HCT116 (cell line): ENCODE measurements around the gene OR2M5. TPM values are rescaled to one million over a fixed set of nuclear protein-coding genes. Genes with fewer than 3 reads are reported as not detected.

Source experiments
- ATAC-seq: fragments of 200-7000 bp; cut with Tn5 transposase; 2 replicates; pipeline ENCODE4 v1.9.1; 2020; ENCODE audit warnings: mild to moderate bottlenecking, moderate library complexity
- BruUV-seq: library from RNA; stranded (reverse); fragments of 400-500 nt; replicated peaks from 2 replicates; lab custom pipeline; 2021; lab: Mats Ljungman, UMichigan
- CTCF ChIA-PET: fragments of 300-600 bp; sonication (Branson Sonifier 250); formaldehyde crosslinking; loops from one replicate; lab custom pipeline; 2021; ENCODE audit warnings: antibody characterized with exemption; lab: Charles Lee
- POLR2A ChIA-PET: fragments of 300-600, 350-600 bp; sonication (Branson Sonifier 250); formaldehyde crosslinking; loops from one replicate; lab custom pipeline; 2021; ENCODE audit warnings: antibody characterized with exemption; lab: Charles Lee
- RAD21 ChIA-PET, 2 experiments: fragments of 300-600 bp; sonication (Branson Sonifier 250); formaldehyde crosslinking; loops; one replicate each; lab custom pipeline; 2023; ENCODE audit warnings: low total read pairs in 2 of 2; ENCODE audit not compliant: uncharacterized antibody in 2 of 2, unreplicated experiment in 2 of 2, low non-redundant PET in 1 of 2; lab: Charles Lee
- DNase-seq: peaks from one replicate; pipeline ENCODE4 v3.0.0-alpha.2; 2010; ENCODE audit warnings: low read depth, low spot score
- H2AFZ ChIP-seq: fragments of 200-600 bp; shearing (Covaris generic), sonication (generic); 2 replicates; pipeline ENCODE4 v1.6.1; 2017; ENCODE audit warnings: low read depth, mixed run types, mixed read lengths, antibody characterized with exemption, low read length; ENCODE audit not compliant: poor library complexity, severe bottlenecking
- H3K27ac ChIP-seq: 2 replicates; pipeline ENCODE4 v1.5.1; 2012; ENCODE audit warnings: low read depth, low read length
- H3K27me3 ChIP-seq: fragments of 200-600 bp; sonication (generic); 2 replicates; pipeline ENCODE4 v1.6.1; 2016; ENCODE audit warnings: mixed run types, low read length, mixed read lengths; ENCODE audit not compliant: insufficient read depth
- H3K36me3 ChIP-seq, 2 experiments: fragments of 200-500 bp in 1 of 2; fragments of 200-600 bp in 1 of 2; sonication (Bioruptor generic) in 1 of 2; sonication (generic) in 1 of 2; 2 replicates each; pipeline versions ENCODE4 v1.5.1 to v1.6.1; 2014 to 2016; ENCODE audit warnings: low read length in 2 of 2, inconsistent platforms in 1 of 2, mixed read lengths in 1 of 2, mixed run types in 1 of 2; ENCODE audit not compliant: insufficient read depth in 2 of 2, control insufficient read depth in 1 of 2
- H3K4me1 ChIP-seq, 2 experiments: fragments of 200-600 bp in 1 of 2; sonication (generic) in 1 of 2; 2 replicates each; pipeline versions ENCODE4 v1.5.1 to v1.6.1; 2012 to 2017; ENCODE audit warnings: low read length in 2 of 2, inconsistent platforms in 1 of 2, mild to moderate bottlenecking in 1 of 2, mixed read lengths in 1 of 2, mixed run types in 1 of 2, moderate library complexity in 1 of 2; ENCODE audit not compliant: insufficient read depth in 2 of 2, control insufficient read depth in 1 of 2
- H3K4me2 ChIP-seq: fragments of 200-600 bp; sonication (generic); 2 replicates; pipeline ENCODE4 v1.6.1; 2017; ENCODE audit warnings: mixed run types, low read length, mixed read lengths
- H3K4me3 ChIP-seq, 2 experiments: fragments of 200-600 bp in 1 of 2; sonication (generic) in 1 of 2; replicated peaks in 1 of 2; 2 replicates each; pipeline ENCODE4 v1.5.1; 2011 to 2016; ENCODE audit warnings: low read length in 2 of 2, control low read depth in 1 of 2, low read depth in 1 of 2, mild to moderate bottlenecking in 1 of 2, mixed read lengths in 1 of 2, mixed run types in 1 of 2
- H3K79me2 ChIP-seq: fragments of 200-600 bp; sonication (generic); 2 replicates; pipeline ENCODE4 v1.6.1; 2017; ENCODE audit warnings: mild to moderate bottlenecking, mixed run types, low read length, moderate library complexity, mixed read lengths; ENCODE audit not compliant: insufficient read depth
- H3K9ac ChIP-seq: fragments of 200-600 bp; sonication (generic); 2 replicates; pipeline ENCODE4 v1.6.1; 2016; ENCODE audit warnings: low read length, mixed read lengths
- H3K9me2 ChIP-seq: fragments of 200-600 bp; sonication (generic), shearing (Covaris generic); 2 replicates; pipeline ENCODE4 v1.6.1; 2017; ENCODE audit warnings: mixed run types, mild to moderate bottlenecking, moderate library complexity; ENCODE audit not compliant: insufficient read depth
- H3K9me3 ChIP-seq, 2 experiments: fragments of 200-500 bp in 1 of 2; fragments of 200-600 bp in 1 of 2; sonication (Bioruptor generic) in 1 of 2; sonication (generic) in 1 of 2; 2 replicates each; pipeline ENCODE4 v1.6.1; 2014 to 2017; ENCODE audit warnings: low read length in 2 of 2, mixed read lengths in 2 of 2, inconsistent platforms in 1 of 2, low read depth in 1 of 2, mild to moderate bottlenecking in 1 of 2, mixed run types in 1 of 2, moderate library complexity in 1 of 2; ENCODE audit not compliant: control insufficient read depth in 1 of 2, insufficient read depth in 1 of 2
- H4K20me1 ChIP-seq: fragments of 200-600 bp; sonication (generic), shearing (Covaris generic); 2 replicates; pipeline ENCODE4 v1.6.1; 2017; ENCODE audit warnings: mixed run types, mild to moderate bottlenecking, moderate library complexity; ENCODE audit not compliant: insufficient read depth
- CBX3 ChIP-seq: IDR thresholded peaks from 2 replicates; pipeline ENCODE4 v1.6.1; 2012; ENCODE audit warnings: low read depth
- CTCF ChIP-seq, 3 experiments: fragments of 200-600 bp in 1 of 3; sonication (generic) in 1 of 3; IDR thresholded peaks in 2 of 3; conservative IDR thresholded peaks in 1 of 3; 2 replicates each; pipeline ENCODE4 v1.5.1; 2012 to 2017; ENCODE audit warnings: low read depth in 2 of 3, low read length in 2 of 3, antibody characterized with exemption in 1 of 3, borderline replicate concordance in 1 of 3, control low read depth in 1 of 3, mild to moderate bottlenecking in 1 of 3, mixed read lengths in 1 of 3, mixed run types in 1 of 3, moderate library complexity in 1 of 3; ENCODE audit not compliant: insufficient read depth in 1 of 3
- ELF1 ChIP-seq: IDR thresholded peaks from 2 replicates; pipeline ENCODE4 v1.6.1; 2012; ENCODE audit warnings: low read depth, borderline replicate concordance
- EZH2phosphoT487 ChIP-seq: fragments of 200-600 bp; IDR thresholded peaks from 2 replicates; pipeline ENCODE4 v1.6.1; 2018; ENCODE audit warnings: antibody characterized with exemption, borderline replicate concordance
- JUND ChIP-seq: IDR thresholded peaks from 2 replicates; pipeline ENCODE4 v1.6.1; 2012
- MAX ChIP-seq: IDR thresholded peaks from 2 replicates; pipeline ENCODE4 v1.6.1; 2012
- POLR2A ChIP-seq: IDR thresholded peaks from 2 replicates; pipeline ENCODE4 v1.7.0; 2011; ENCODE audit warnings: borderline replicate concordance; ENCODE audit not compliant: insufficient read depth, insufficient read length; ENCODE audit errors: extremely low read depth
- SIN3A ChIP-seq: IDR thresholded peaks from 2 replicates; pipeline ENCODE4 v1.6.1; 2012; ENCODE audit warnings: low read depth
- SP1 ChIP-seq: IDR thresholded peaks from 2 replicates; pipeline ENCODE4 v1.6.1; 2012; ENCODE audit warnings: low read depth
- TCF7L2 ChIP-seq: IDR thresholded peaks from 2 replicates; pipeline ENCODE4 v1.7.0; 2011; ENCODE audit warnings: borderline replicate concordance, inconsistent platforms; ENCODE audit not compliant: insufficient read depth, insufficient read length; ENCODE audit errors: extremely low read depth
- YY1 ChIP-seq: IDR thresholded peaks from 2 replicates; pipeline ENCODE4 v1.6.1; 2011; ENCODE audit warnings: low read length, low read depth, moderate library complexity, mild to moderate bottlenecking; ENCODE audit not compliant: insufficient replicate concordance; ENCODE audit errors: extremely low read depth
- ZFX ChIP-seq: fragments of 450-650 bp; IDR thresholded peaks from 2 replicates; pipeline ENCODE4 v1.6.1; 2017
- intact Hi-C: fragments of 100-400 bp; cut with micrococcal nuclease; formaldehyde crosslinking; loops from 2 replicates; pipeline ENCODE4 v1.10.0; 2022
- total RNA-seq: library from RNA; stranded (reverse); gene quantifications from one replicate; pipeline ENCODE4 v1.2.1, GENCODE V29; 2021; ENCODE audit not compliant: unreplicated experiment

The OR2M5 gene
- total RNA-seq, 1 experiment from 2014 or later, result not detected

- Histone ChIP-seq H3K9ac (no peak overlapping the region), H3K4me1 (no peaks in the 10 kb centered on the region), H3K36me3 (no peaks in the 10 kb centered on the region), H3K9me2 (no peaks in the 10 kb centered on the region), H3K27me3 (no peaks in the 10 kb centered on the region), H2AFZ (no peak overlapping the region), H3K4me3 (no peak overlapping the region), H3K79me2 (no peaks in the 10 kb centered on the region), H3K9me3 (peaks cover 16 to 17% of the 10 kb centered on the region in 2 experiments; a peak in 2 of 4 replicates), H3K27ac (no peak overlapping the region), H4K20me1 (no peaks in the 10 kb centered on the region), H3K4me2 (no peak overlapping the region)
- BruUV-seq, result no TSS peak
- DNase-seq, result no peak
- ChIA-PET CTCF (no interaction called here), POLR2A (no interaction called here), RAD21 (no interaction called here)
- intact Hi-C loops, result loop anchor here (10.0 kb wide), 1 partner anchor 56 kb away; no protein-coding TSS in a partner anchor
- ATAC-seq, result no peak
- TF ChIP-seq EZH2phosphoT487 (no peak), ELF1 (no peak), TCF7L2 (no peak), SIN3A (no peak), POLR2A (no peak), YY1 (no peak)
Measured at GRCh38 chr1:248098529-248098928, 46.4 kb upstream of the OR2M5 start.

- Histone ChIP-seq H3K36me3 (no peaks in the 10 kb centered on the region), H3K4me2 (no peak overlapping the region), H3K4me1 (no peaks in the 10 kb centered on the region), H3K4me3 (no peak overlapping the region), H3K27ac (no peak overlapping the region), H3K79me2 (no peaks in the 10 kb centered on the region), H3K9me3 (peaks cover 10 to 24% of the 10 kb centered on the region in 2 experiments; a peak in 2 of 4 replicates), H3K9me2 (no peaks in the 10 kb centered on the region), H3K9ac (no peak overlapping the region), H4K20me1 (no peaks in the 10 kb centered on the region), H3K27me3 (no peaks in the 10 kb centered on the region), H2AFZ (no peak overlapping the region)
- DNase-seq (no peak), ATAC-seq (no peak)
- ChIA-PET POLR2A (no interaction called here), CTCF (no interaction called here), RAD21 (no interaction called here)
- TF ChIP-seq CBX3 (no peak), YY1 (no peak), SP1 (no peak), JUND (no peak), CTCF (IDR thresholded peaks at IDR 0.05 in 2 of 3, conservative IDR thresholded peaks at IDR 0.05 in 1 of 3; ENCODE audit: borderline replicate concordance in 1 of 3, insufficient read depth in 1 of 3, low read depth in 2 of 3, low read length in 2 of 3) (no peak), MAX (no peak), ELF1 (no peak), ZFX (no peak), POLR2A (no peak)
- intact Hi-C loops, result loop anchor here (10.0 kb wide), 1 partner anchor 48 kb away; no protein-coding TSS in a partner anchor
- no TSS peak for BruUV-seq
Measured at GRCh38 chr1:248102847-248103246, 42.1 kb upstream of the OR2M5 start.
